Uterus (tissue), 2 donors: Measurements from ENCODE around the gene BATF3.

Experiments used
- CTCF ChIP-seq, 4 experiments: fragments of 200-600 bp in 2 of 4; fragments of 450-650 bp in 2 of 4; sonication (generic) in 2 of 4; IDR thresholded peaks; one replicate each; pipeline ENCODE4 v1.5.1; 2016 to 2019; ENCODE audit warnings: antibody characterized with exemption in 4 of 4, mild to moderate bottlenecking in 2 of 4, moderate library complexity in 1 of 4
- POLR2A ChIP-seq, 2 donors: fragments of 450-650 bp; IDR thresholded peaks; one replicate each; pipeline ENCODE4 v1.6.1; 2016; ENCODE audit warnings: antibody characterized with exemption in 2 of 2, mild to moderate bottlenecking in 1 of 2, moderate library complexity in 1 of 2

GRCh38 chr1:212733109-212733508 lies 33.5 kb upstream of the BATF3 start:
- TF ChIP-seq CTCF (IDR thresholded peaks at IDR 0.05) (no peak), POLR2A (IDR thresholded peaks at IDR 0.05) (no peak)
